H4 (cell line): ENCODE results near the gene SYNGR3. TPM values are rescaled to one million over a fixed set of nuclear protein-coding genes. Genes with fewer than 3 reads are reported as not detected.
A peak's percentile ranks its signal among the peaks of the same experiment; 100 is the strongest.
"Not testable (repeated sequence)": the region's sequence is repeated elsewhere in the genome, so short reads cannot be mapped to it uniquely, and the experiment has no call there.

Source experiments
- DNase-seq: peaks from one replicate; pipeline ENCODE4 v3.0.0-alpha.2; 2015; ENCODE audit warnings: low spot score
- total RNA-seq: library from RNA; depleted of rRNA; stranded (reverse); fragments of >200 nt; shearing (Covaris generic); gene quantifications from 2 replicates; pipeline ENCODE4 v1.2.3, GENCODE V29; 2014

SYNGR3 gene
- total RNA-seq, 1 experiment from 2014 or later: 3.4 TPM

DNA sequence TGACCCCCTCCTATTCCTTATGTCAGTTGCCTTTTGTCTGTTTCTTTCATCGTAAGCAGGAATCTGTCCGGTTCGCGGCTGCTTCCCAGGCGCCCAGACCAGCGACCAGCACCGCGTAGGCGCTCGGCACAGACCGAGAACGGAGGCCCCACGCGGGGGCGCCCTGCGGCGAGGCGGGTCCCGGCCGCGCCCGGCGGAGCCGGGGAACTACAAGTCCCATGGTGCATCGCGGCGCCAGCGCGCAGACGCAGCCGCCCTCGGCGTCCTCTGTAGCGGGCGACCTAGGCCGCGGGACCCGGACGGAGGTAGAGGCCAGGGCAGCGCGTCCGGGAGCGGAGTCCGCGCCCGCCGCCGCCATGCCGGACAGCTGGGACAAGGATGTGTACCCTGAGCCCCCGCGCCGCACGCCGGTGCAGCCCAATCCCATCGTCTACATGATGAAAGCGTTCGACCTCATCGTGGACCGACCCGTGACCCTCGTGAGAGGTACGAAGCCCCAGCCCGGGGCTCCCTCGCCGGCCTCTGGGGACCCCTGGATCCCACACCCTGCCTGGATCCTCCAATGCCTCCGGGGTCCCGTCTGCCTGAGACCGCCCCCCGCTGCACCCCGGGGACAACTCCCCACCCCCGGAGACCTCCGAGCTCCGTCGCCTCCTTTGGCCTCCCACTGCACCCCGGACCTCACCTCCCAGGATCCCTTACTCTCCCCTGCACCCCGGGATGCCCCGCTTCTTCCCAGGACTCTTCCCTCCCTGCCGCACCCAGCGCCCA is 30.3 kb upstream of the SYNGR3 start, which contains the start of gene NDUFB10:
Gene NDUFB10, plus strand, starts transcription at position 270 of the 771 bp plus-strand sequence. Its CDS starts 87 bp downstream, at position 357.
- peak; percentile 80 for DNase-seq

DNA sequence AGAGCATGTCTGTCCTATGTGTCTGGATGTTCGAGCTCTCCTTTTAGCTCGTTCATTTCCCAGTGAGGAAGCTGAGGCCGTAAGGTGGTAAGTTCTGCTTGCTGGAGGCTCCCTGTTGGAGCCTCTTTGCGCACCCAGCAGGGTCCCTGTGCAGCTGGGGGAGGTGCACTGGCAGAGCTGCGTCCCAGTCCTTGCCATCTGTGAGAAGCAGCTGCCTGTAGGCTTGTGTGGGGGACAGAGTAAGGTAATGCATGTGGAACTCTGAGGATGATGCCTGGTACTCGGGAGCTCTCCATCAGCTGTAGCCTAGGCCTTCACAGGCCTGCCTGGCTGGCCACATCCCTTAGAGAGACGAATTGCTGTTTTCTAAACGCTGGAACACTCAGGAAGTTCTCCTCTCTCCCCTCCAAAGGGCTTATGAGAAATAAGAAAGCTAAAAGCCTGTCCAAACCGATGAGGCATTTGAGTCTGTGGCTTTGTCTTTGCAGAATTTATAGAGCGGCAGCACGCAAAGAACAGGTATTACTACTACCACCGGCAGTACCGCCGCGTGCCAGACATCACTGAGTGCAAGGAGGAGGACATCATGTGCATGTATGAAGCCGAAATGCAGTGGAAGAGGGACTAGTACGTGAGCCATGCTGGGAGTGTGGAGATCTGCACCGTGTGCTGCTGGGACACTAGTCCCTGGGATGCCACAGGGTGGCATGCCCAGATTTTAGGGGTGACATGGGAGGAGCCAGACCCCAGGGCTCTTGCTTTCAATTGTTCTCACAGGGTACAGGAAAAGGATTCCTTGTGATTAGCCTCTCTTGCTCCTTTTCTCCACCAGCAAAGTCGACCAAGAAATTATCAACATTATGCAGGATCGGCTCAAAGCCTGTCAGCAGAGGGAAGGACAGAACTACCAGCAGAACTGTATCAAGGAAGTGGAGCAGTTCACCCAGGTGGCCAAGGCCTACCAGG is 28.8 kb upstream of the SYNGR3 start:
- peak; percentile 45 for DNase-seq

GRCh38 chr16:1961651-1962067 is 28.1 kb upstream of the SYNGR3 start:
- no peak for DNase-seq

DNA sequence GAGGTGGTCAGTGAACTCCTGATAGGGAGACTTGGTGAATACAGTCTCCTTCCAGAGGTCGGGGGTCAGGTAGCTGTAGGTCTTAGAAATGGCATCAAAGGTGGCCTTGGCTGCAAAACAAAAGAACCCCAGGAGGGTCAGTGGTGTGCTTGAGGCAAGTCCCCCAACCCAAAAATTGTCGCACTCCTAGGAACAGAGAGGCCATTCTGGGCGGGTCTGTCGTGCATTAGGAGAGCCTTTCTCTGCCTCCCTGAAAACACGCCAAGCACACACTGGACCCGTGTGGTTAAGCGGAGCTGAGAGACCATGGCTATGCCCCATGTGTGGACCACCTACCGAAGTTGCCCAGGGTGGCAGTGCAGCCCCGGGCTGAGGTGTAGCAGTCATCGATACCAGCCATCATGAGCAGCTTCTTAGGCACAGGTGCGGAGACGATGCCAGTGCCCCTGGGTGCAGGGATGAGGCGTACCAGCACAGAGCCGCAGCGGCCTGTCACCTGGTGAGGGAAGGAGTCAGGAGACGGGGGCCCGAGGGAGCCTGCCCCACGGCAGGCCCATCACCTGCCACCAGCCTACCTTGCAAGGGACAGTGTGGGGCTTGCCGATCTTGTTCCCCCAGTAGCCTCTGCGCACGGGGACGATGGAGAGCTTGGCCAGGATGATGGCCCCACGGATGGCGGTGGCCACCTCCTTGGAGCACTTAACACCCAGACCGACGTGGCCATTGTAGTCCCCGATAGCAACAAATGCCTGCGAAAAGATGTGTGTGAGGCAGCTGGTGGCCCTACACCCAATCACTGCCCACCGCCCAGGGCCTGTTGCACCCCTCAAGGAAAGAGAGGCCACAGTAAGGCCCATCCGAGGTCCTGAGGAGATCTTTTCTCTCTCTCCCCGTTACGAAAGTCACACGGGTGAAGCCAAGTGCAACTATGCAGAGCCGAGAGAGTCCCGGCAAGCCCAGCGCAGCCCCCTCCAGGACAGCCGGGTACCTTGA is 27.3 kb upstream of the SYNGR3 start:
- not testable (repeated sequence) for DNase-seq

- no peak for DNase-seq
These were observed 25.8 kb upstream of the SYNGR3 start for GRCh38 chr16:1963806-1964505.

- DNase-seq: peak; percentile 96
These were observed 25.0 kb upstream of the SYNGR3 start, which contains the start of gene RPS2 for GRCh38 chr16:1964506-1965395. RPS2 (minus strand) TSS chr16:1964826; CDS start chr16:1964625, 201 bp downstream.

DNA sequence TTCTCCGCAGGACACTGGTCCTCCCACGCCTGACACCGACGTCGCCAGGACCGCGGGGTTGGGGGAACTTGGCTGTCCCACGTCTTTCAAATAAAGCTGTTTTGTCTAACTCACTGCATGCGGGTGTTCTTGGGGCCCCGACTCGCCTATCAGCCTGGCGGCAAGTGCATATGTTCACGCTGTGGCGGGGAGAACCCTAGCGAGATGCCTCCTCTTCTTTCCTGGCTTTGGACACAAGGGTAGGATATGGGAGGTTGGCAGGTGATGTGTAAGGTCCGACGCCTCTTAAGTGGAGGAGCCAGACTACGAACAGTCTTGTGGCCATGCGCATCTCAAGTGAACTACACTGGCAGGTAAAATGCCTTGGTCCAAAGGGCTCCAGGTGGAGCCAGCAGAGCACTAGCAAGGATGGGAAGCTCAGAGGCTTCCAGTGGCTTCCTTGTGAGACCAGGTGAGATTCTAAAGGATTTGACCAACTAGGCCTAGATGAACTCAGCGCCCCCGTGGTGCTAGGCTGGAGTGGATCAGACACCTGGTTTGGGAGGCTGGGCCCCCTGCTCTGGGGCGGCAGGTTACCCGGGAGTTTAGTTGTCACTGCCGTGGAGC is 24.3 kb upstream of the SYNGR3 start:
- no peak for DNase-seq

- no peak for DNase-seq
These were observed 23.3 kb upstream of the SYNGR3 start, which contains the start of gene RNF151 for GRCh38 chr16:1966460-1966859. RNF151 (plus strand) TSS chr16:1966856; CDS start chr16:1966882, 26 bp downstream.

DNA sequence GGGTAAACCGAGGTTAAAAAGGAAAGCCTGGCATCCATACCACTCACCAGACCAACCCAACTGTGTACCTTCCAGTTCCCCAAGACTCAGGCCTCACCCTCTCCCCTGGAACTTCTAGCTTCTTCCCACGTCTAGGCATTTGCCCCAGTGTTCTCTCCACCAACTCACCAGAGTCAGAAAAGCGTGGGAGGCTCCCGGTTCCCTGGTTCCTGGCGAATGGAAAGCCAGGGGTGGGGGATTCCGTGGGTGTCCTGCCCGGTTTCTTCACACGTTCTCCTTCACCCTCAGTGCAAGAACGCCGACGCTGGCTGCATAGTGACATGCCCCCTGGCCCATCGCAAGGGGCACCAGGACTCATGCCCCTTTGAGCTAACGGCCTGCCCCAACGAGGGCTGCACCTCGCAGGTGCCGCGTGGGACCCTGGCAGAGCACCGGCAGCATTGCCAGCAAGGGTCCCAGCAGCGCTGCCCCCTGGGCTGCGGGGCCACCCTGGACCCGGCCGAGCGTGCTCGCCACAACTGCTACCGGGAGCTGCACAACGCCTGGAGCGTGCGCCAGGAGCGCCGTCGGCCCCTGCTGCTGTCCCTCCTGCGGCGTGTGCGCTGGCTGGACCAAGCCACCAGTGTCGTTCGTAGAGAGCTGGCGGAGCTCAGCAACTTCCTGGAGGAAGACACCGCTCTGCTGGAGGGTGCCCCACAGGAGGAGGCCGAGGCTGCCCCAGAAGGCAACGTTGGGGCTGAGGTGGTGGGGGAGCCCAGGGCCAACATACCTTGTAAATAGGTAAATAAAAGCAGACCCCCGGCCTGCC is 21.4 kb upstream of the SYNGR3 start:
- no peak for DNase-seq

DNA sequence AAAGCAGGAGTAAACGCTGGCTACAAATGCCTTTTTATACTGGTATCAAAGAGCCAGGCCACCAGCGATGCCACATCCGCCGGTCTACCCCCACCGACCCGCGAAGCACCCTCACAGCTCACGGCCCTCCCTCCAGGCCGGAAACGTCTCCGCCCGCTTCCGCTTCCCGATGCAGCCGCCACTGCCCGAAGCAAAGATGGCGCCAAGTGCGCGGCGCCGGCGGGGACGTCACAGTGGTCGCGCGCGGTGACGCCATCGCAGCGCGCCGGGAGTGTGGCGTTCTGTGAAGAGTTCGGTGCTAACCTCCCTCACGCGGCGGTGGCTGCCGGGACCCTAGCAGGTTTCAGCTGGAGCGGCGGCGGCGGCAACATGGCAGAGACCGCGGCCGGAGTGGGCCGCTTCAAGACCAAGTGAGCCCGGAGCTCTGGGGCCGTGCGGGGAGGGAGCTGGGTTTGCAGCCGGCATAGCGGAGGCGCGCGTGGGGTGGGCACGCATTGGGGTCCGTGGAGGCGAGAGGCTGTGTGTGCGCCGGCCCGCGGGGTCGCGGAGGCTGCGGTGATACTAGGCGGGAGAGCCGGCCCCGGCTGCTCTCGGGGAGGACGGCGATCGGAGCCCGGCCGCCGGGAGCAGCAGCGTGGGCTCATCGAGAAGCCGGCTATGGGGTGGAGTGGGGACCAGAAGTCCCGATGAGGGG is 17.8 kb upstream of the SYNGR3 start, which contains the start of gene TBL3:
Gene TBL3, plus strand, starts transcription at position 258 of the 694 bp plus-strand sequence. Its CDS starts 112 bp downstream, at position 370.
- peak; percentile 91 for DNase-seq

DNA sequence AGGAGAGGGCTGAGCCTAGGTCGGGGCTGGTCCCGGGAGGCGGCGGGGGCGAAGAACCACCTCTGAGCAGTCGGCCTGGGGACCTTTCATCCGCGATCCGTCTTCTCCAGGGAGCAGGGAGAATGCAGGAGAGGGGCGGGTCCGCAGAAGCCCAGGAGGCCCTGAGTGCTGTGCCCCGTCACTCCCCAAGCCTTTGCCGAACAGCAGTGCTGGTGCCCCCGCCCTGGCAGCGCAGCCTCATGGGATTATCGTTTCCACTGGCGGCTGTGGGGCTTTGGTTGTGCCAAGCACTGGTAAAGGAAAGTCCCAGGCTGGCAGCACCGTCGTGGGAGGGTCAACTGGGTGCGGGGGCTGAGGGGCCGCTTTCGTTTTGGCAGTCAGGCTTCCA is 17.3 kb upstream of the SYNGR3 start:
- DNase-seq: no peak

DNA sequence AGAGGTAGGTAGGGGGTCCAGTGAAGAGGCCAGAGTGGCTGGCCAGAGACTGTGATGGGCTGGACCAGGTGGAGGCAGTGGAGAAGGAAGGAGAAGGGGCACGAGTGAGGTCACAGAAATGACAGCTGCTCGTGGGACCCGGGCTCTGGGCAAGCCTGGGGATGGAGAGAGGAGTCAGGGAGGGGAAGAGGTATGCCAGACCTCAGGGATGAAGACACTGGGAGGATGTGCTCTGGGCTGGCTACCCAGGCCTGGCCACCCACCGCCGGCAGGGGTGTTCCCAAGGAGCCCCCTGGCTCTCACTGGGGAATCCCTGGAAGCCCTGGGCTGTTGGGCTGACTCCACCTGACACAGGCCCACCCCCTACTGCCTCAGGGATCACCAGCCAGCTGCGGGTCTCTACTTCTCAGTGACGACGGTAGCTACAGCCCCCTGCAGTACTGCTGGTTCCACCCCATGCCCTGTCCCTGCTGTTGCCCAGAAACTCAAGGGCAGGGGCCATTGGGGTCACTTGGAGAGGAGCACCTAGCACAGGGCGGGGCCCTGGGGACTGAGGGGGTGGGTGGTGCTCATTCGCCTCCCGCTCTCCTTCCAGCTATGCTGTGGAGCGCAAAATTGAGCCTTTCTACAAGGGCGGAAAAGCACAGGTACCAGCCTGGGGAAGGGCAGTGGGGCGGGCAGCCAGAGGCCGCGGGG is 16.2 kb upstream of the SYNGR3 start:
- DNase-seq: no peak

- no peak for DNase-seq
These were observed 15.4 kb upstream of the SYNGR3 start for GRCh38 chr16:1974157-1975070.

- no peak for DNase-seq
These were observed 14.1 kb upstream of the SYNGR3 start for GRCh38 chr16:1975432-1976215.

GRCh38 chr16:1976216-1976520 is 13.6 kb upstream of the SYNGR3 start:
- DNase-seq: no peak
